ENCODE results near the gene WDFY1. TPM values are rescaled to one million over a fixed set of nuclear protein-coding genes. Genes with fewer than 3 reads are reported as not detected.

WDFY1 gene
- total RNA-seq, 6 experiments from 2014 or later: 35.2 to 50.4 (median 44.7) TPM

DNA sequence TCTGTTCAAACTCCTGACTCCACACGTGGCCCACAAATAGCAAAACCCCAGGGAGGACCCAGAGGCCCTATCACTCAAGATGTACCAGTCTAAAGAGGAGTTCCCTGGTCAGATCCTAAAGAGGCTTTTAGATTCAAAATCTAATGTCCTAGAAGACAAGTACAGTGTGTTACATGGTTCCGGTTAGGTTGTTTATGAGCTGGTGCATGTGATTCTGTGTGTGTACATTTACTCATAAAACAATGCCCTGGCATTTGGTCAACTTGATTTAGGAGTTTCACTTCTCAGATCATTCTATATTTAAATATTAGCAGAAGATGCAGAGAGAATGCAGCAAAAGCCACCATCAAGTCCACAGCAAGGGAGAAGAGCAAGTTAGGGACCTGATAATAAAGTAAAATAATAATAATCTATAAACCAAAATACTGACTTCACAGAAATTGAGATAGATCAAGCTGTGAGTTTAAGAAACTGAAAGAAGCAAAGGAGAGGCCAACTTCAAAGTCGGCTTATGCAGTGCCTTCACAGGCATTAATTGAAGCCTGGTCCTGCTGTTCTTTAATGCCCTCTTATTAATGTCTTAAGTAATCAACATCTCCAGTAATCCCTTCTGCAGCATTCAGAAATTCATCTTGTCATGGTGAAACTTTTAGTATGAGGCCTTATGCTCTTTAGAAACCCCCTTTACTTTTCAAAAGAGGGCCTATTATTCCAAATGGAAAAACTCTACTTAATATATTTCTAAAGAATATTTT lies 103.5 kb downstream of the WDFY1 start:
- no peak for DNase-seq
- peaks cover 3% of the 10 kb centered on the region for H3K27me3 Mint-ChIP-seq (ENCODE audit: insufficient read depth)
- no peak overlapping the region for H3K4me3 Mint-ChIP-seq
- peaks cover 10% of the 10 kb centered on the region for H3K36me3 Mint-ChIP-seq (ENCODE audit: low read depth)
- no peak overlapping the region for H3K27ac Mint-ChIP-seq
- TF ChIP-seq, protein P1, sequence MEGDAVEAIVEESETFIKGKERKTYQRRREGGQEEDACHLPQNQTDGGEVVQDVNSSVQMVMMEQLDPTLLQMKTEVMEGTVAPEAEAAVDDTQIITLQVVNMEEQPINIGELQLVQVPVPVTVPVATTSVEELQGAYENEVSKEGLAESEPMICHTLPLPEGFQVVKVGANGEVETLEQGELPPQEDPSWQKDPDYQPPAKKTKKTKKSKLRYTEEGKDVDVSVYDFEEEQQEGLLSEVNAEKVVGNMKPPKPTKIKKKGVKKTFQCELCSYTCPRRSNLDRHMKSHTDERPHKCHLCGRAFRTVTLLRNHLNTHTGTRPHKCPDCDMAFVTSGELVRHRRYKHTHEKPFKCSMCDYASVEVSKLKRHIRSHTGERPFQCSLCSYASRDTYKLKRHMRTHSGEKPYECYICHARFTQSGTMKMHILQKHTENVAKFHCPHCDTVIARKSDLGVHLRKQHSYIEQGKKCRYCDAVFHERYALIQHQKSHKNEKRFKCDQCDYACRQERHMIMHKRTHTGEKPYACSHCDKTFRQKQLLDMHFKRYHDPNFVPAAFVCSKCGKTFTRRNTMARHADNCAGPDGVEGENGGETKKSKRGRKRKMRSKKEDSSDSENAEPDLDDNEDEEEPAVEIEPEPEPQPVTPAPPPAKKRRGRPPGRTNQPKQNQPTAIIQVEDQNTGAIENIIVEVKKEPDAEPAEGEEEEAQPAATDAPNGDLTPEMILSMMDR (IDR thresholded peaks at IDR 0.05): no peak
- H3K4me1 Mint-ChIP-seq (ENCODE audit: low read depth): peaks cover 16% of the 10 kb centered on the region
- no peaks in the 10 kb centered on the region for H3K9me3 Mint-ChIP-seq

DNA sequence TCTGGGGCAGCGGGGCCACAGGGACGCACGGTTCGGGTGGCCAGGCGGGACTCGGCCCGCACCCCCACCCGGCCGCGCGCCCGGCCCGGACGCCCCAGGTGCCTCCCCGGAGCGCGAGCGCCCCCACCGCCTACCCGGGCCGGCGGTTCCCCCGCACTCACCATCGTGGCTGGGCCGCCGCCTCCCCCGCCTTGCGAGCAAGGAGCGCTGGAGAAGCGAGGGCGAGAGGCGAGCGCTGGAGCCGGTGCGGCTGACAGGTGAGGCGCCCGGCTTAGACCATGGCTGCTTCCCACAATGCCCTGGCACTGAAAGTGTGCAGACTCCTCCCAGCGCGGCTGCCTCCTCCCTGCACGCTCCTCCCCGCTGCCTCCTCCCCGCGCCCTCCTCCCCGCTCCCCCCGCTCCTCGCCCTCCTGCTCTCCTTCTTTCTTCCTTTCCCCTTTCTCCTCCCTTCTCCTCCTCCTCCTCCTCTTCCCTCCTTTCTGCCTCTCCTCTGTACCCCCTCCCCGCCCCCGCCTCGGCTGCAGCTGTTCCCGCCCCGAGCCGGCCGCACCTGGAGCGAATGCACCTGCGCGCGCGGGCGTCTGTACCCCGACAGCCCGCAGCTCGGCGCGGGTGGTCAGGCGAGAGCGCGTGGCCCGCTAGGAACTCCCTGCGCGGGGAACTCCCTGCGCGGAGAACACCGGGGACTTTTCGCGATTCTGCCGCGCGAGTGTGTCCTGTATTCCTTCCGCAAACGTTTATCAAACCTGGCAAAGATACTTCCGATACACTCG lies 107.7 kb downstream of the WDFY1 start, which contains the start of gene AP1S3:
AP1S3 (minus strand) TSS at position 296 of the 775 bp plus-strand sequence; CDS start at position 164, 132 bp downstream.
- DNase-seq: peak; percentile 20
- Mint-ChIP-seq H3K36me3 (ENCODE audit: low read depth) (no peaks in the 10 kb centered on the region; the same call in 1 of the 2 replicates), H3K27ac (peak within 1 kb of the TSS; percentile 12; the same call in 1 of the 2 replicates)

DNA sequence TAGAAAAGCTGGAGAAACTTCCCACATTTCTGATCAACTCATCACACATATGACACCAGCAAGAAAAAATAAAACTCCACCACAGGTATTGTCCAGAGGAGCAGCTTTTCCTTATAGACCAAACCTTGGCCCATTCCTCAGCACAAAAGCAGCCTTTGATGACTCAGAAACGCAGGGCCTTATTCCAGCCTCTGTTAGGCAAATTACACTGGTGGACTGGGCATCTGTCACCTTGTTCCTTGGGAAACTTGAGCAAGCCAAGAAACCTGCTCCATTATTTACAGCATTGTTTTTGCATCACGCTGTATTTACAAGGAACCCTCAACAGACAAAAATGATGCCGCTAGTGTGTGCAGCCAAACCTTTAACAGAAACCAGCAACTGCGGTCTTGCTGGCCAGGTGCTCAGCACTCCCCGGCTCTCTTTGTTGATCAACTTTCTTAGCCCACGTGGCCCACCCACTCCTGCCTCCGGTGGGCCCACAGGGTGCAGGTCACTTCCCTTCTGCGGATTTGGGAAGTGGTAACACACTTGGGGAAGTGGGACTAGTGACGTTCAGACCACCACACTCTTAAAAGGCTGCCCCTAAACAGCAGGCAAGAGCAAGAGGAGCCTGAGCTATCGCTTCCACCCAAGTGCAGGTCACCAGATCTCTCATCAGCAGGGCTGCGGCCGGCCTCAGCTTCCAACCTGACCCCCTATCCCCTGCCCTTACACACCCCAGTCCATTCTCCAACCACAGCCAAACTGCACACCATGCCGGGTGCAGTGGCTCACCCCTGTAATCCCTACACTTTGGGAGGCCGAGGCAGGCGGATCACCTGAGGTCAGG lies 109.2 kb downstream of the WDFY1 start:
- TF ChIP-seq, protein P1 (IDR thresholded peaks at IDR 0.05): no peak
- H3K27me3 Mint-ChIP-seq (ENCODE audit: insufficient read depth): peaks cover 6% of the 10 kb centered on the region

More for the DNA sequence above, 107.7 kb downstream of the WDFY1 start, which contains the start of gene AP1S3:
- Mint-ChIP-seq H3K27me3 (ENCODE audit: insufficient read depth) (peaks cover 6% of the 10 kb centered on the region), H3K4me3 (peak within 1 kb of the TSS; percentile 97), H3K9me3 (no peaks in the 10 kb centered on the region), H3K4me1 (ENCODE audit: low read depth) (peaks cover 10% of the 10 kb centered on the region)
- TF ChIP-seq, protein P1 (IDR thresholded peaks at IDR 0.05): peak; percentile 43; the same call in 1 of the 2 replicates

DNA sequence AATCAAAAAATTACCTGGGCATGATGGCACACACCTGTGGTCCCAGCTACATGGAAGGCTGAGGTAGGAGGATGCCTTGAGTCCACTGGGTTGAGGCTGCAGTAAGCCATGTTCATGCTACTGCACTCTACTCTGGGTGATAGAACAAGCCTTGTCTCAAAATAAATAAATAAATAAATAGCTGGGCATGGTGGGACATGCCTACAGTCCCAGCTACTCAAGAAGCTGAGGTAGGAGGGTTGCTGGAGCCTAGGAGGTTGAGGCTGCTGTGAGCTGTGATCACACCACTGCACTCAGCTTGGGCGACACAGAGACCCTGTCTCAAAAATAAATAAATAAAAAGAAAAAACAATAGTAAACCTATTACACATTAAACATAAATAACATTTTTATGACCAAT lies 110.7 kb downstream of the WDFY1 start:
- H3K4me3 Mint-ChIP-seq: no peak overlapping the region
- H3K4me1 Mint-ChIP-seq (ENCODE audit: low read depth): peaks cover 10% of the 10 kb centered on the region
- no peaks in the 10 kb centered on the region for H3K9me3 Mint-ChIP-seq
- no peaks in the 10 kb centered on the region; the same call in 1 of the 2 replicates for H3K36me3 Mint-ChIP-seq (ENCODE audit: low read depth)
- DNase-seq: no peak
- no peak overlapping the region for H3K27ac Mint-ChIP-seq
- TF ChIP-seq, protein P1 (IDR thresholded peaks at IDR 0.05): no peak
- H3K27me3 Mint-ChIP-seq (ENCODE audit: insufficient read depth): peaks cover 3% of the 10 kb centered on the region

More for the DNA sequence above, 109.2 kb downstream of the WDFY1 start:
- no peak for DNase-seq
- Mint-ChIP-seq H3K4me1 (ENCODE audit: low read depth) (peaks cover 10% of the 10 kb centered on the region), H3K36me3 (ENCODE audit: low read depth) (no peaks in the 10 kb centered on the region; the same call in 1 of the 2 replicates), H3K9me3 (no peaks in the 10 kb centered on the region), H3K27ac (no peak overlapping the region), H3K4me3 (peak overlapping the region; percentile 97)

All from HFFc6 (cell line).